Activated CD4-positive, CD25-positive, alpha-beta regulatory T cell treated with anti-CD3 and anti-CD28 coated beads, Interleukin-2, amount 50 U/mL, for 16 hours (primary cell): Measurements from ENCODE around the gene BTG1.
"Not testable (repeated sequence)": the region's sequence is repeated elsewhere in the genome, so short reads cannot be mapped to it uniquely, and the experiment has no call there.

Experiments
- DNase-seq: peaks from one replicate; pipeline ENCODE4 v3.0.0-alpha.2; 2020; ENCODE audit warnings: low read depth, low spot score

Gene BTG1

DNA sequence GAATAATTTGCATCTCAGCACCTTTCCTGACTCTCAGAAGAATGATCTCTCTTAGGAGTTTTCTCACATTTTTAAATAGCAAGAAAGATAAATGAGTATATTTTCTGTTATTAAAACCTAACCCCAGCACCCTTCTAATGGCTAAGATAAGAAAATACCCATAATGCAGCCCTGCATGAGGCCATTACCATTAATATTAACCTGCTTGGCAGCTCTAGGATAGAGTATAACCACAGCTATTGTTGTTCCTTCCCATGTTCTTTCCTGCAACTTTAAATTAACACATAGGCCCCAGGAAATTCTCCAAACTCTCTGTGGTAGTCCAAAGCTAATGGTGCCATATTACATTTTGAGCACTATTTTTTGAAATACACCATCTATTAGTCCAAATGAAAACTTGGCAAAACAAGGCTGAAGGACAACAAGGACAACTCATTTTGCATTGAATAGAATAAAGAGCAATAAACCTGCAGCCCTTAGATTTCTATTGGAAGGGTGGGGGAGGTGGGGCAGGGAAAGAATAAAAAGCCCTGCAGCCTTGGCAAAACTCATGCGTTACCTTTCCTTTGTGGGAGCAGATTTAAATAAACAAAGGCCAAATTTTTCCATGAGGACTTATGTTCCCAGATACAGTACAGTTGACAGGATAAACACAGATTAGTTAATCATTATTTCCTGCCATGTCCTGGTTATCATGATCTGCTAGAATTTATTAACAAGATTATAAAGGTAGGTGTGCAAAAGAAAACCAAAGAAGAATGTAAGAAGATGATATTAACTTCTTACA is 46.9 kb downstream of the BTG1 start:
- DNase-seq, result no peak

- DNase-seq, result no peak
These were observed 49.1 kb downstream of the BTG1 start for GRCh38 chr12:92096346-92097136.

DNA sequence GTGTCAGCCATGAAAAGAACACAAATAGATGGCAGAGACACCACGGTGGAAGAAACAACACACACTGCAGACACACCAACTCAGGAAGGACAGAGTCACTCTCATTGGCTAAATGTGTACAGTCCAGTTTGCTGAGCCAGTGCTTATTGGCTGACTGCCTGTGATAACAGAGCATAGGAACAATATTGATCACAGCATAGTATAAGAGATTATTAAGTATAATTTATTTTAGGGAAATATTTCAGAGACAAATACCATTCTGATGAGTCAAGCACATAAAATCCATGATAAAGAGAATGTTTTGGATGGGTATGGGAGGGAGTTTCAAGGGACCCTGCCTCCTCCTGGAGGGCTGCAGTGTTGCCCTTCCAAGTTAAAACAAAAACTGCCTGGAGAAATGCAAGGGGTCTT is 50.9 kb downstream of the BTG1 start:
- no peak for DNase-seq

- not testable (repeated sequence) for DNase-seq
These were observed 51.3 kb downstream of the BTG1 start for GRCh38 chr12:92094301-92094700.
